MM.1S (cell line): Measurements from ENCODE around the gene MAMLD1.

Experiments
- DNase-seq: peaks from one replicate; pipeline ENCODE4 v3.0.0-alpha.2; 2015
- H2AFZ ChIP-seq: fragments of 300-600 bp; sonication (generic); 2 replicates; pipeline ENCODE4 v1.6.0; 2016; ENCODE audit warnings: antibody characterized with exemption, low read length
- H3F3A ChIP-seq: fragments of 300-600 bp; sonication (generic); 2 replicates; pipeline ENCODE4 v1.6.1; 2016; ENCODE audit warnings: mild to moderate bottlenecking, antibody characterized with exemption, low read length, moderate library complexity, mixed read lengths; ENCODE audit not compliant: insufficient read depth
- H3K27ac ChIP-seq: fragments of 300-600 bp; sonication (generic); 2 replicates; pipeline ENCODE4 v1.5.1; 2016; ENCODE audit warnings: mild to moderate bottlenecking, low read length
- H3K27me3 ChIP-seq: fragments of 300-600 bp; sonication (generic); replicated peaks from 2 replicates; pipeline ENCODE4 v1.6.0; 2016; ENCODE audit warnings: low read length; ENCODE audit not compliant: insufficient read depth
- H3K36me3 ChIP-seq: fragments of 300-600 bp; sonication (generic); replicated peaks from 2 replicates; pipeline ENCODE4 v1.6.1; 2016; ENCODE audit warnings: mild to moderate bottlenecking, low read length, mixed read lengths; ENCODE audit not compliant: insufficient read depth
- H3K4me1 ChIP-seq: fragments of 300-600 bp; sonication (generic); 2 replicates; pipeline ENCODE4 v1.6.1; 2016; ENCODE audit warnings: low read length, mixed read lengths
- H3K4me2 ChIP-seq: fragments of 300-600 bp; sonication (generic); 2 replicates; pipeline ENCODE4 v1.6.0; 2016; ENCODE audit warnings: low read depth, low read length
- H3K4me3 ChIP-seq: fragments of 300-600 bp; sonication (generic); 2 replicates; pipeline ENCODE4 v1.5.1; 2016; ENCODE audit warnings: low read length, mixed read lengths
- H3K79me2 ChIP-seq: fragments of 300-600 bp; sonication (generic); 2 replicates; pipeline ENCODE4 v1.6.1; 2016; ENCODE audit warnings: mixed run types, low read length, mixed read lengths
- H3K9ac ChIP-seq: fragments of 300-600 bp; sonication (generic); 2 replicates; pipeline ENCODE4 v1.6.1; 2016; ENCODE audit warnings: low read length, mixed read lengths
- H3K9me2 ChIP-seq: fragments of 300-600 bp; sonication (generic); replicated peaks from 2 replicates; pipeline ENCODE4 v1.6.1; 2016; ENCODE audit warnings: mild to moderate bottlenecking, low read length, mixed read lengths; ENCODE audit not compliant: insufficient read depth
- H3K9me3 ChIP-seq: fragments of 300-600 bp; sonication (generic); replicated peaks from 2 replicates; pipeline ENCODE4 v1.6.1; 2016; ENCODE audit warnings: mild to moderate bottlenecking, low read length, mixed read lengths; ENCODE audit not compliant: insufficient read depth
- H4K20me1 ChIP-seq: fragments of 300-600 bp; sonication (generic); 2 replicates; pipeline ENCODE4 v1.6.1; 2016; ENCODE audit warnings: mild to moderate bottlenecking, low read length, moderate library complexity, mixed read lengths; ENCODE audit not compliant: insufficient read depth
- EZH2 ChIP-seq: fragments of 300-600 bp; sonication (generic); optimal IDR thresholded peaks from 2 replicates; pipeline ENCODE3; 2017; ENCODE audit warnings: low read depth, mild to moderate bottlenecking, antibody characterized with exemption, low read length, mixed read lengths
- EZH2phosphoT487 ChIP-seq: fragments of 300-600 bp; sonication (generic); IDR thresholded peaks from 2 replicates; pipeline ENCODE4 v1.6.1; 2018; ENCODE audit warnings: antibody characterized with exemption, low read length
- TF ChIP-seq, protein P1 (sequence below): fragments of 300-600 bp; sonication (generic); IDR thresholded peaks from 2 replicates; pipeline ENCODE4 v1.5.1; 2016; ENCODE audit warnings: antibody characterized with exemption, low read length, mixed read lengths

The MAMLD1 gene

GRCh38 chrX:150357790-150358189, 5.3 kb upstream of the MAMLD1 start:
- Histone ChIP-seq H3K79me2 (no peaks in the 10 kb centered on the region), H3F3A (no peaks in the 10 kb centered on the region), H3K9ac (no peak overlapping the region), H3K27me3 (peaks cover 18% of the 10 kb centered on the region; the same call in 1 of the 2 replicates), H2AFZ (no peak overlapping the region), H3K9me2 (no peaks in the 10 kb centered on the region), H3K27ac (no peak overlapping the region), H3K36me3 (no peaks in the 10 kb centered on the region), H3K9me3 (no peaks in the 10 kb centered on the region), H4K20me1 (no peaks in the 10 kb centered on the region), H3K4me2 (no peak overlapping the region), H3K4me1 (no peaks in the 10 kb centered on the region), H3K4me3 (no peak overlapping the region)
- DNase-seq: no peak
- no peak for TF ChIP-seq EZH2phosphoT487
- TF ChIP-seq, protein P1, sequence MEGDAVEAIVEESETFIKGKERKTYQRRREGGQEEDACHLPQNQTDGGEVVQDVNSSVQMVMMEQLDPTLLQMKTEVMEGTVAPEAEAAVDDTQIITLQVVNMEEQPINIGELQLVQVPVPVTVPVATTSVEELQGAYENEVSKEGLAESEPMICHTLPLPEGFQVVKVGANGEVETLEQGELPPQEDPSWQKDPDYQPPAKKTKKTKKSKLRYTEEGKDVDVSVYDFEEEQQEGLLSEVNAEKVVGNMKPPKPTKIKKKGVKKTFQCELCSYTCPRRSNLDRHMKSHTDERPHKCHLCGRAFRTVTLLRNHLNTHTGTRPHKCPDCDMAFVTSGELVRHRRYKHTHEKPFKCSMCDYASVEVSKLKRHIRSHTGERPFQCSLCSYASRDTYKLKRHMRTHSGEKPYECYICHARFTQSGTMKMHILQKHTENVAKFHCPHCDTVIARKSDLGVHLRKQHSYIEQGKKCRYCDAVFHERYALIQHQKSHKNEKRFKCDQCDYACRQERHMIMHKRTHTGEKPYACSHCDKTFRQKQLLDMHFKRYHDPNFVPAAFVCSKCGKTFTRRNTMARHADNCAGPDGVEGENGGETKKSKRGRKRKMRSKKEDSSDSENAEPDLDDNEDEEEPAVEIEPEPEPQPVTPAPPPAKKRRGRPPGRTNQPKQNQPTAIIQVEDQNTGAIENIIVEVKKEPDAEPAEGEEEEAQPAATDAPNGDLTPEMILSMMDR: no peak
- no peak for TF ChIP-seq EZH2

DNA sequence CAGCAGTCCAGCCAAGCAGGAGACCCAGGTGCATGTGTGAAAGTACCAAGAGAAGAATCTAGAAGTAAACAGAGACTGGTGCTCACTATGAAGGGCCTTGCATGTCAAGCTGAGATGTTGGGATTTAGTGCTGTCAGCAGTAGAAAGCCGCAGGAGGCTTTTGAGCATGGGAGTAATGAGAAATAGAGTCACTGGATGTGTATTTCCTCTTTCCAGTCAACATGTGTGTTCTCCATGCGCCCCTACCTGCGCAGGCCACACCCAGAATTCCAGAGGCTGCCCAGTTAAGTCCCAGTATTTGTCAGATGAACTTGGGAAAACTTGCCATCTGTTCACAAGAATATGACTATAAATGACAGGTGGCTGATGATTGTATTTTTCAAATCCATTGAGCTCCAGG, 4.5 kb upstream of the MAMLD1 start:
- Histone ChIP-seq H3F3A (no peaks in the 10 kb centered on the region), H3K9me2 (no peaks in the 10 kb centered on the region), H3K4me1 (no peaks in the 10 kb centered on the region), H3K36me3 (no peaks in the 10 kb centered on the region), H3K4me2 (no peak overlapping the region), H3K27ac (no peak overlapping the region), H3K79me2 (no peaks in the 10 kb centered on the region), H2AFZ (no peak overlapping the region), H3K9ac (no peak overlapping the region), H3K9me3 (no peaks in the 10 kb centered on the region), H3K27me3 (peaks cover 19% of the 10 kb centered on the region; the same call in 1 of the 2 replicates), H4K20me1 (no peaks in the 10 kb centered on the region), H3K4me3 (no peak overlapping the region)
- DNase-seq: no peak
- TF ChIP-seq, protein P1: no peak
- TF ChIP-seq EZH2phosphoT487 (no peak), EZH2 (no peak)

- H3K9ac ChIP-seq: no peak overlapping the region
- H3K9me3 ChIP-seq: no peaks in the 10 kb centered on the region
- H3K4me3 ChIP-seq: no peak overlapping the region
- no peak for DNase-seq
- no peak overlapping the region for H3K4me2 ChIP-seq
- no peaks in the 10 kb centered on the region for H3K36me3 ChIP-seq
- H3K4me1 ChIP-seq: no peaks in the 10 kb centered on the region
- H3K9me2 ChIP-seq: no peaks in the 10 kb centered on the region
- H3K79me2 ChIP-seq: no peaks in the 10 kb centered on the region
- H3F3A ChIP-seq: no peaks in the 10 kb centered on the region
- peaks cover 19% of the 10 kb centered on the region; the same call in 1 of the 2 replicates for H3K27me3 ChIP-seq
- no peaks in the 10 kb centered on the region for H4K20me1 ChIP-seq
- TF ChIP-seq EZH2: no peak
- TF ChIP-seq, protein P1: no peak
- no peak for TF ChIP-seq EZH2phosphoT487
- no peak overlapping the region for H3K27ac ChIP-seq
- no peak overlapping the region for H2AFZ ChIP-seq
Observed at GRCh38 chrX:150360331-150360730, 2.8 kb upstream of the MAMLD1 start.
